ENCODE measurements around the gene DDX24. TPM values are rescaled to one million over a fixed set of nuclear protein-coding genes. Genes with fewer than 3 reads are reported as not detected.

Gene DDX24
- total RNA-seq, 1 experiment from 2014 or later: 174 TPM

DNA sequence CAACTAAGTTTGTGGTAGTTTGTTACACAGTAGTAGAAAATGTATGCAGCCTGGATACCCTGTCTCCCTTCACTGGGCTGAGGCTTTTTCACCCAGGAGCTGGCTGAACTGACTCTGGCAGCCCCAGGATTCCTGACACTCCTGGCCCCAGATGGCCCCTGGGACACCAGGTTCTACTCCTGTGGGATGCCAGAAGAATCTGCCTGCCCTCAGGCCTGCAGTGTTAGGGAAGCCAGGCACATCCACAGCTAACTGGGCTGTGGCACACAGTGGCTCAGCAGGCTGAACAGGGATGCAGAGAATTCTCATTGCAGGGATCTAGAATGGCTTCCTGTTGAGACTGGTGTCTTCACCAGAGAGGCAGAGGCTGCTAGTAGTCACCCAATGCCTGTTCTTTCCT, 38.1 kb upstream of the DDX24 start:
- no peak overlapping the region for H3K4me3 Mint-ChIP-seq
- ChIA-PET POLR2A (no interaction called here), CTCF (interaction anchor here (1.4 to 1.9 kb wide), 2 partner anchors 13 to 17 kb away, joined by 5 to 6 read pairs; no protein-coding TSS in a partner anchor)
- ATAC-seq (no peak), DNase-seq (ENCODE audit: low spot score) (no peak)
- TF ChIP-seq OVOL2 (CRISPR knock-in tag; IDR thresholded peaks at IDR 0.05; ENCODE audit: borderline replicate concordance): no peak
- no peak for TF ChIP-seq ATF1 (CRISPR knock-in tag; IDR thresholded peaks at IDR 0.05)
- TF ChIP-seq, protein P1, sequence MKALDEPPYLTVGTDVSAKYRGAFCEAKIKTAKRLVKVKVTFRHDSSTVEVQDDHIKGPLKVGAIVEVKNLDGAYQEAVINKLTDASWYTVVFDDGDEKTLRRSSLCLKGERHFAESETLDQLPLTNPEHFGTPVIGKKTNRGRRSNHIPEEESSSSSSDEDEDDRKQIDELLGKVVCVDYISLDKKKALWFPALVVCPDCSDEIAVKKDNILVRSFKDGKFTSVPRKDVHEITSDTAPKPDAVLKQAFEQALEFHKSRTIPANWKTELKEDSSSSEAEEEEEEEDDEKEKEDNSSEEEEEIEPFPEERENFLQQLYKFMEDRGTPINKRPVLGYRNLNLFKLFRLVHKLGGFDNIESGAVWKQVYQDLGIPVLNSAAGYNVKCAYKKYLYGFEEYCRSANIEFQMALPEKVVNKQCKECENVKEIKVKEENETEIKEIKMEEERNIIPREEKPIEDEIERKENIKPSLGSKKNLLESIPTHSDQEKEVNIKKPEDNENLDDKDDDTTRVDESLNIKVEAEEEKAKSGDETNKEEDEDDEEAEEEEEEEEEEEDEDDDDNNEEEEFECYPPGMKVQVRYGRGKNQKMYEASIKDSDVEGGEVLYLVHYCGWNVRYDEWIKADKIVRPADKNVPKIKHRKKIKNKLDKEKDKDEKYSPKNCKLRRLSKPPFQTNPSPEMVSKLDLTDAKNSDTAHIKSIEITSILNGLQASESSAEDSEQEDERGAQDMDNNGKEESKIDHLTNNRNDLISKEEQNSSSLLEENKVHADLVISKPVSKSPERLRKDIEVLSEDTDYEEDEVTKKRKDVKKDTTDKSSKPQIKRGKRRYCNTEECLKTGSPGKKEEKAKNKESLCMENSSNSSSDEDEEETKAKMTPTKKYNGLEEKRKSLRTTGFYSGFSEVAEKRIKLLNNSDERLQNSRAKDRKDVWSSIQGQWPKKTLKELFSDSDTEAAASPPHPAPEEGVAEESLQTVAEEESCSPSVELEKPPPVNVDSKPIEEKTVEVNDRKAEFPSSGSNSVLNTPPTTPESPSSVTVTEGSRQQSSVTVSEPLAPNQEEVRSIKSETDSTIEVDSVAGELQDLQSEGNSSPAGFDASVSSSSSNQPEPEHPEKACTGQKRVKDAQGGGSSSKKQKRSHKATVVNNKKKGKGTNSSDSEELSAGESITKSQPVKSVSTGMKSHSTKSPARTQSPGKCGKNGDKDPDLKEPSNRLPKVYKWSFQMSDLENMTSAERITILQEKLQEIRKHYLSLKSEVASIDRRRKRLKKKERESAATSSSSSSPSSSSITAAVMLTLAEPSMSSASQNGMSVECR (CRISPR knock-in tag; IDR thresholded peaks at IDR 0.05; ENCODE audit: borderline replicate concordance): no peak
- TF ChIP-seq ZNF263 (CRISPR knock-in tag; IDR thresholded peaks at IDR 0.05; ENCODE audit: low read depth): no peak
- no peak for TF ChIP-seq ELF4 (CRISPR knock-in tag; IDR thresholded peaks at IDR 0.05; ENCODE audit: low read depth)
- TF ChIP-seq FOXK1 (CRISPR knock-in tag; IDR thresholded peaks at IDR 0.05): no peak
- no peak for TF ChIP-seq ZNF219 (CRISPR knock-in tag; IDR thresholded peaks at IDR 0.05; ENCODE audit: borderline replicate concordance)
- TF ChIP-seq, protein P2, sequence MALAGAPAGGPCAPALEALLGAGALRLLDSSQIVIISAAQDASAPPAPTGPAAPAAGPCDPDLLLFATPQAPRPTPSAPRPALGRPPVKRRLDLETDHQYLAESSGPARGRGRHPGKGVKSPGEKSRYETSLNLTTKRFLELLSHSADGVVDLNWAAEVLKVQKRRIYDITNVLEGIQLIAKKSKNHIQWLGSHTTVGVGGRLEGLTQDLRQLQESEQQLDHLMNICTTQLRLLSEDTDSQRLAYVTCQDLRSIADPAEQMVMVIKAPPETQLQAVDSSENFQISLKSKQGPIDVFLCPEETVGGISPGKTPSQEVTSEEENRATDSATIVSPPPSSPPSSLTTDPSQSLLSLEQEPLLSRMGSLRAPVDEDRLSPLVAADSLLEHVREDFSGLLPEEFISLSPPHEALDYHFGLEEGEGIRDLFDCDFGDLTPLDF (CRISPR knock-in tag; IDR thresholded peaks at IDR 0.05): no peak
- TF ChIP-seq FOXJ3 (CRISPR knock-in tag; IDR thresholded peaks at IDR 0.05; ENCODE audit: borderline replicate concordance): no peak
- no peak for TF ChIP-seq ESRRA (CRISPR knock-in tag; IDR thresholded peaks at IDR 0.05; ENCODE audit: borderline replicate concordance)
- TF ChIP-seq E2F4 (CRISPR knock-in tag; IDR thresholded peaks at IDR 0.05; ENCODE audit: borderline replicate concordance, low read depth): no peak
- TF ChIP-seq FOXP4 (CRISPR knock-in tag; IDR thresholded peaks at IDR 0.05): no peak
- TF ChIP-seq, protein P3, sequence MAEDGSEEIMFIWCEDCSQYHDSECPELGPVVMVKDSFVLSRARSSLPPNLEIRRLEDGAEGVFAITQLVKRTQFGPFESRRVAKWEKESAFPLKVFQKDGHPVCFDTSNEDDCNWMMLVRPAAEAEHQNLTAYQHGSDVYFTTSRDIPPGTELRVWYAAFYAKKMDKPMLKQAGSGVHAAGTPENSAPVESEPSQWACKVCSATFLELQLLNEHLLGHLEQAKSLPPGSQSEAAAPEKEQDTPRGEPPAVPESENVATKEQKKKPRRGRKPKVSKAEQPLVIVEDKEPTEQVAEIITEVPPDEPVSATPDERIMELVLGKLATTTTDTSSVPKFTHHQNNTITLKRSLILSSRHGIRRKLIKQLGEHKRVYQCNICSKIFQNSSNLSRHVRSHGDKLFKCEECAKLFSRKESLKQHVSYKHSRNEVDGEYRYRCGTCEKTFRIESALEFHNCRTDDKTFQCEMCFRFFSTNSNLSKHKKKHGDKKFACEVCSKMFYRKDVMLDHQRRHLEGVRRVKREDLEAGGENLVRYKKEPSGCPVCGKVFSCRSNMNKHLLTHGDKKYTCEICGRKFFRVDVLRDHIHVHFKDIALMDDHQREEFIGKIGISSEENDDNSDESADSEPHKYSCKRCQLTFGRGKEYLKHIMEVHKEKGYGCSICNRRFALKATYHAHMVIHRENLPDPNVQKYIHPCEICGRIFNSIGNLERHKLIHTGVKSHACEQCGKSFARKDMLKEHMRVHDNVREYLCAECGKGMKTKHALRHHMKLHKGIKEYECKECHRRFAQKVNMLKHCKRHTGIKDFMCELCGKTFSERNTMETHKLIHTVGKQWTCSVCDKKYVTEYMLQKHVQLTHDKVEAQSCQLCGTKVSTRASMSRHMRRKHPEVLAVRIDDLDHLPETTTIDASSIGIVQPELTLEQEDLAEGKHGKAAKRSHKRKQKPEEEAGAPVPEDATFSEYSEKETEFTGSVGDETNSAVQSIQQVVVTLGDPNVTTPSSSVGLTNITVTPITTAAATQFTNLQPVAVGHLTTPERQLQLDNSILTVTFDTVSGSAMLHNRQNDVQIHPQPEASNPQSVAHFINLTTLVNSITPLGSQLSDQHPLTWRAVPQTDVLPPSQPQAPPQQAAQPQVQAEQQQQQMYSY (CRISPR knock-in tag; IDR thresholded peaks at IDR 0.05): no peak
- TF ChIP-seq GTF2I (CRISPR knock-in tag; conservative IDR thresholded peaks at IDR 0.05): no peak
- TF ChIP-seq ZNF317 (CRISPR knock-in tag; IDR thresholded peaks at IDR 0.05; ENCODE audit: borderline replicate concordance, low read depth): no peak
- no peak for TF ChIP-seq SMAD3 (CRISPR knock-in tag; IDR thresholded peaks at IDR 0.05; ENCODE audit: borderline replicate concordance)
- TF ChIP-seq JAZF1 (CRISPR knock-in tag; IDR thresholded peaks at IDR 0.05): no peak
- TF ChIP-seq GRHL2 (CRISPR knock-in tag; IDR thresholded peaks at IDR 0.05; ENCODE audit: insufficient replicate concordance, severe bottlenecking): no peak
- no peaks in the 10 kb centered on the region for H3K36me3 Mint-ChIP-seq
- H3K9me3 Mint-ChIP-seq: peaks cover 14% of the 10 kb centered on the region
- H3K27ac Mint-ChIP-seq: no peak overlapping the region
- H3K27me3 Mint-ChIP-seq (ENCODE audit: low read depth): peaks cover 18% of the 10 kb centered on the region
- no peaks in the 10 kb centered on the region for H3K4me1 Mint-ChIP-seq

Data from WTC11 (cell line).